ENCODE results near the gene DIS3L2.
"Not testable (repeated sequence)": the region's sequence is repeated elsewhere in the genome, so short reads cannot be mapped to it uniquely, and the experiment has no call there.

The DIS3L2 gene

GRCh38 chr2:232335206-232335858 lies 373.8 kb downstream of the DIS3L2 start:
- in situ Hi-C loops (cut with HindIII; ENCODE audit: low pct_ligation_motif_present, low pct_unique_long_range_greater_than_20kb, low sequenced_read_pairs); DNase-seq: not testable (repeated sequence)

- in situ Hi-C loops (cut with HindIII; ENCODE audit: low pct_ligation_motif_present, low pct_unique_long_range_greater_than_20kb, low sequenced_read_pairs), result no loop called here
- no peak for DNase-seq
Observed at GRCh38 chr2:232335859-232336215, 374.3 kb downstream of the DIS3L2 start.

GRCh38 chr2:232336241-232336736 lies 374.8 kb downstream of the DIS3L2 start:
- no peak for DNase-seq
- in situ Hi-C loops (cut with HindIII; ENCODE audit: low pct_ligation_motif_present, low pct_unique_long_range_greater_than_20kb, low sequenced_read_pairs), result no loop called here

- in situ Hi-C loops (cut with HindIII; ENCODE audit: low pct_ligation_motif_present, low pct_unique_long_range_greater_than_20kb, low sequenced_read_pairs), result no loop called here
- no peak for DNase-seq
Observed at GRCh38 chr2:232336981-232337720, 375.6 kb downstream of the DIS3L2 start.

GRCh38 chr2:232338094-232338758 lies 376.7 kb downstream of the DIS3L2 start:
- in situ Hi-C loops (cut with HindIII; ENCODE audit: low pct_ligation_motif_present, low pct_unique_long_range_greater_than_20kb, low sequenced_read_pairs); DNase-seq: not testable (repeated sequence)

- in situ Hi-C loops (cut with HindIII; ENCODE audit: low pct_ligation_motif_present, low pct_unique_long_range_greater_than_20kb, low sequenced_read_pairs), result no loop called here
- no peak for DNase-seq
Observed at GRCh38 chr2:232338759-232339106, 377.2 kb downstream of the DIS3L2 start.

GRCh38 chr2:232339121-232340081 lies 377.9 kb downstream of the DIS3L2 start:
- in situ Hi-C loops (cut with HindIII; ENCODE audit: low pct_ligation_motif_present, low pct_unique_long_range_greater_than_20kb, low sequenced_read_pairs), result no loop called here
- no peak for DNase-seq

GRCh38 chr2:232340171-232340935 lies 378.8 kb downstream of the DIS3L2 start:
- no peak for DNase-seq
- in situ Hi-C loops (cut with HindIII; ENCODE audit: low pct_ligation_motif_present, low pct_unique_long_range_greater_than_20kb, low sequenced_read_pairs), result no loop called here

GRCh38 chr2:232341061-232341738 lies 379.7 kb downstream of the DIS3L2 start:
- in situ Hi-C loops (cut with HindIII; ENCODE audit: low pct_ligation_motif_present, low pct_unique_long_range_greater_than_20kb, low sequenced_read_pairs), result no loop called here
- no peak for DNase-seq

- no peak for DNase-seq
- in situ Hi-C loops (cut with HindIII; ENCODE audit: low pct_ligation_motif_present, low pct_unique_long_range_greater_than_20kb, low sequenced_read_pairs), result no loop called here
Observed at GRCh38 chr2:232341739-232342126, 380.2 kb downstream of the DIS3L2 start.

GRCh38 chr2:232342635-232343565 lies 381.4 kb downstream of the DIS3L2 start:
- DNase-seq, result no peak
- in situ Hi-C loops (cut with HindIII; ENCODE audit: low pct_ligation_motif_present, low pct_unique_long_range_greater_than_20kb, low sequenced_read_pairs), result no loop called here

GRCh38 chr2:232343821-232344220 lies 382.3 kb downstream of the DIS3L2 start:
- no peak for DNase-seq
- in situ Hi-C loops (cut with HindIII; ENCODE audit: low pct_ligation_motif_present, low pct_unique_long_range_greater_than_20kb, low sequenced_read_pairs), result no loop called here

GRCh38 chr2:232345251-232345650 lies 383.7 kb downstream of the DIS3L2 start:
- in situ Hi-C loops (cut with HindIII; ENCODE audit: low pct_ligation_motif_present, low pct_unique_long_range_greater_than_20kb, low sequenced_read_pairs), result no loop called here
- no peak for DNase-seq

GRCh38 chr2:232347369-232347768 lies 385.9 kb downstream of the DIS3L2 start:
- DNase-seq, result no peak
- in situ Hi-C loops (cut with HindIII; ENCODE audit: low pct_ligation_motif_present, low pct_unique_long_range_greater_than_20kb, low sequenced_read_pairs), result no loop called here

GRCh38 chr2:232348936-232349335 lies 387.4 kb downstream of the DIS3L2 start:
- DNase-seq, result no peak
- in situ Hi-C loops (cut with HindIII; ENCODE audit: low pct_ligation_motif_present, low pct_unique_long_range_greater_than_20kb, low sequenced_read_pairs), result no loop called here

- in situ Hi-C loops (cut with HindIII; ENCODE audit: low pct_ligation_motif_present, low pct_unique_long_range_greater_than_20kb, low sequenced_read_pairs), result no loop called here
- DNase-seq, result no peak
Observed at GRCh38 chr2:232349546-232349945, 388.0 kb downstream of the DIS3L2 start.
